Activated CD8-positive, alpha-beta memory T cell treated with anti-CD3 and anti-CD28 coated beads, Interleukin-2, amount 50 U/mL, for 24 hours (primary cell): ENCODE data around the gene CHD2.
"Not testable (repeated sequence)": the region's sequence is repeated elsewhere in the genome, so short reads cannot be mapped to it uniquely, and the experiment has no call there.

ENCODE experiments used
- DNase-seq: peaks from one replicate; pipeline ENCODE4 v3.0.0-alpha.2; 2020; ENCODE audit errors: extremely low read depth

CHD2 gene

DNA sequence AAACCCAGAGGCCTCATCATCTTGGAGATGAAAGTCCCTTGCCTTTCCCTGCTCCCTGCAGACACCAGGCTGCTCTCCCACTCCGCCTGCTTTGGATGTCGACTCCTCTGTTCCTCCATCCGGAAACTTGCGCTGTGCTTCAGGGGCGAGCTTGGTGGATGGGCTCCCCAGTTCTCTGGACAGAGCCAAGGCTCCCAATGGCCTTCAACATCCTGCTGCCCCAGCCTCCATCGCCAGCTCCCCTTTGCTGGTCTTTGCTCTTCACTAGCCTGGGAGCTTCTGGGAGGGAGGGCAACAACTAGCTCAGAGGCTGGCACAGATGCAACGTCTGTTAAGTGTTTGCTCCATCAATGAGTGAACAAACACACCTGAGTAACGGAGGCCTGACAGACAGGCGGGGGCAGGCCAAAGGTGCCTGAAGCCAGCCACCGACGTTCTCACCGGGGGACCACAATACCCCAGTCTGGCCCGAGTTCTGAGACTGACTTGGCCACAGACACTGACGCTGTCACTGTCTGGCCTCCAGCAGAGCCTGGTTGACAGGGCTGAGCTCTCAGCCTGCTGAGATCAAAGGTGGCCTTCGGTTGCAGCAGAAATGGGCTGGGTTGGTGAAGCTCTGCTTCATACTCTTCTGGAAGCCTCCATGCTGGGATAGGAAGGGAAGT is 149.9 kb downstream of the CHD2 start:
- no peak for DNase-seq

DNA sequence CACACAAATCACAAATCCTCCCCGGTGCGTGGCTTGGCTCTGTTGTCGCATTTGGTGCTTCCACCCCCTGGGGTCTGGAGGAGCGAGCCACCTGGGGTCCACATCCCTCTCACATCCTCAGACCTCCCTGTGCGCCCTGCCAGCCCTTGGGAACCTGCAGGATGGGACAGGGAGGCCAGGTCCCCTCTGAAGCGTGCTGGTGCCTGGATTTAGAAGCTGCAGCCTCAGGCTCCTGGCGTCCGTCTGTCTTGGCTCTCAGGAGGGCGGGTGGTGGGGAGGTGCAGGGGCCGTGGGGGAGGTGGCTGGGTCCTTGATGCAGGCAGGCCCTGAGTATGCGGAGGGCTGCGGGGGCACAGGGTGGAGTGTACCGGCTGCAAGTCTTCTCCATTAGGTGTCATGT is 150.5 kb downstream of the CHD2 start:
- no peak for DNase-seq

DNA sequence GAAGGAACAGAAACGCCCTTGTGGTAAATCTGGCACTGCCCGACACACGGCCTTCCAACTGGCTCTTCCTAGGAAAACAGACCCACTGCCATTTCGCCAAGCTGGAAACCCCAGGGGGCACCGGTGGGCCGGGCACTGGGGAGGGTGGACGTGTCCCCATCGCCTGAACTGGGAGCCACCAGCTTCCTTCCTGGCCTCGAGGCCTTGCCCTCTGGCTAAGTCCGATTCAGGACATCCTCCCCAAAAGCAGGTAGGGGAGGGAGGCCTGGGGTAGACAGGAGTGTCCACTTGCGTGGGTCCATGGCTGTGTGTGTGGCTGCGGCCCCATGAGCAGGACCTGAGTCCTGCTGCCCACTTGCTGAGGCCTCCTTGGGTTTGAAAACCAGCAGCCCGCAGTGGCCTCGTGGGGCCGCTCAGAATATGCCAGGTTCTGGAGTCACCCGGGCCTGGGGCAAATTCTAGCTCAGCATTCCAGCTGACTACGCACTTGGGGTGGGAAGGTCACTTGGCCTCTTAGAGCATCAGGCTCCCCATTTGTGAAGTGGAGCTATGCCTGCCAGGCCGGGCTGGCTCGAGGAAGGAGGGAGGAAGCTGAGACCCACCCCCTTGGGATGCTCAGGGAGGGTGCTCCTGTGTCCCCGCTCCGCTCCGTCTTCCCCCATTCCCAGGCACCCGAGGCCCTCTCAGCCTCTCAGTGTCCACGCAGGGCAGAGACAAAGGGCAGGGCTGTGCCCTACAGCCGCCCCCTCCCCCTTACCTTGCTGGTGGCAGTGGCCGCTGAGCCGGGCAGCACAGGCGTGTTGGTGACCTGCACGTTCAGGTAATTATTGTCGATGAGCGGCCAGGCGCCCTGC is 151.3 kb downstream of the CHD2 start:
- no peak for DNase-seq

DNA sequence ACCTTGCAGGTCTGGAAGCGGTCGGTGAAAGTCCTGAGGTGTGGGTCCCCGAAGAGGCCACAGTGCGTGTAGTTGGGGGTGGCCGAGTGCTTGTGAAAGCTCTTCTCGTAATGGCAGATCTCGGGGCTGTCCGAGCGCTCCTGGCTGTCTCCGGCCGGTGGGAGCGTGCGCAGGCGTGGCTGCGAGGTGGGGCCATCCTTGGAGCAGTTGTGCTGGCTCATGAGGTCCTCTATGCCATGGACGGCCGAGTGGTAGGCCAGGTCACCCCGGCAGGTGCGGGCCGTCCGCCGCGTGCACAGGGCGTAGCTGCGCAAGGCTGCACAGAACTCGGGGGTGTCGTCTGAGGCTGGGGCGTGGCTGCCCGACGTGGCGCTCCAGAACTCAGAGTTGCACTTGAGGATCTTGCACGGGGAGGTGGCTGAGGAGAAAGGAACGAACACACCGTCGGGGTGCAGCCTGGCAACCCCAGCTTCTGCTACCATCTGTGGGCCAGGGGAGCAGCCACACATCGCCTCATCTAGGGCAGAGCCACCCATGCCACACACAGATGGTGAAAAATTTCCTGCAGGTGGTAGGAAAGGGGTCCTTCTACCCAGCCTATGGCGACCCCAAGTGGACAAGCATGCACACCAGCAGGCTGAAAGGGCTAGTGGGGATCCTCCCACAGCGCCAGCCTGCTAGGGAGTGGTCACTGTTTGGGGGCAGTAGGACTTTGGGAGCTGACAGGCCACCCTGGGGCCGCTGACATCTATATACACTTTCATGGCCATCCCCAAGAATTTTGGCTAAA is 152.2 kb downstream of the CHD2 start:
- no peak for DNase-seq

DNA sequence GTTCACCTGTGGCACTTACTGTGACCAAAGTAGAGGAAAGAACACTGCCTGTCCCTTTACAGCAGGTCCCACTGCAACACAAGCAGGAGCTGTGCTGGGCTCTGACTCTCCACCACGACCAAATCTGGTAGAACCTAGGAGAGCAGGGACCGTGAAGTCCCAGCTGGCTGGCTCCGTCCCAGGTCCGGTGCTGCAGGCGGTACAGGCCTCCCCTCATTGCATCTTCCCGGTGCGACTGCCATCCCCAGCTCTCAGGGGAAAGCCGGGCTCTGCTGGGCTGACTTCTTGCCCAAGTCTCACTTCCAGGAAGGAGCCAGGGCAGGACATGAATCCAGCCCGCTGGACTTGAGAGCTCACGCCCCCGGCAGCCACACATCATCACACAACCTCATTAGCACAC is 155.1 kb downstream of the CHD2 start:
- DNase-seq: no peak

DNA sequence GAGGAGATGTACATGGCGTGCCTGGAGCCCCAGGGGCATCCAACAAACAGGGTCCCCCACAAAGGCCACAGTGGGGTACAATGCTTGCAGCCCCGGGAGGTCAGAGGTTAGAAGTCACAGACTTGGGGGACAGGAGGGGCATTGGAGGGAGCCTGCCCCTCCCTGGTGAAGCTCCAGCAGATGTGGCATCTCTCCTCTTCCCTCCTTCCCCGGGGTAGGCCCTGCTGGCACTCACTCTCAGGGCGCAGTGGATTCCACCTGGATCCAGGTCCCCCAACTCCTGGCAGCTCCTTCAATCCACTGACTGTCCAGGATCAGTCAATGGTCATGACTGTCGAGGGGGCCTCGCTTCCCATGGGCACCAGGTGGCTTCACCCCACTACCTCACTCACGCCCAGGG is 156.7 kb downstream of the CHD2 start:
- DNase-seq: no peak

DNA sequence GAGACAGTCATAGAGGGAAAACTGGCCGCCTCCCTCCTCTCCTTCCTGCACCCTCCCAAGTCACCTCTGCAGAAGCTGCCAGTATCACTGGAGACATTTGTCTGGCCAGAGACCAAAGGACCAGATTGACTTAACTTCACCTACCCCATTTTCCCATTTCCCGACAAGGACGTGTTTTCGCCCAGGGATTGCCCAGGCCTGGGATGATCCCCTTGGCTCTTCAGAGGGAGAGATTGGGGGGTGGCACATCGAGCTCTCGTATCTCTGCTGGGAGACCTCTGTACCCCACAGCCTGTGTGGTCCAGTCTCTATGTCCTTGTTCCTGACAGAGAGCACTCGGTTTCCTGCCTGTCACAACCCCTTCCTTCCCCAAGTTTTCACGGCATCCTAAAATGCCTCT is 157.5 kb downstream of the CHD2 start:
- DNase-seq: no peak

DNA sequence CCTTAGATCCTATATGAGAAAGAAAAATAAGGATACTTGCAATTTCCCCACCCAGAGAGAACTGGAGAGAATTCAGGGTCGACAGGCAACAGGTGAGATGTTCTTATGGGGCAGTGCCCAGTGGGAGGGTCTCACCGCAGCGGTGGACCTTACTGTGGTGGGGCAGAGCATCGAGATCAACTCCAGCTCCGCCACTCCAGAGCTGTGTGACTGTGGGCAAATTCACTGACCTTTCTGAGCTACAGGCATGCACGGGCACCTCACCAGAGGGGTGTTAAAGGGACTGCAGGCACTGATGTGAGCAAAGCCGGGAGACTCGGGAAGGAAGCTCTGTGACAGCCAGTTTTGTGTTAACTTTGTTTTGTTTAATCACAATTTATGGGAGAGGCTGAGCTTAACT is 158.0 kb downstream of the CHD2 start:
- DNase-seq: no peak

DNA sequence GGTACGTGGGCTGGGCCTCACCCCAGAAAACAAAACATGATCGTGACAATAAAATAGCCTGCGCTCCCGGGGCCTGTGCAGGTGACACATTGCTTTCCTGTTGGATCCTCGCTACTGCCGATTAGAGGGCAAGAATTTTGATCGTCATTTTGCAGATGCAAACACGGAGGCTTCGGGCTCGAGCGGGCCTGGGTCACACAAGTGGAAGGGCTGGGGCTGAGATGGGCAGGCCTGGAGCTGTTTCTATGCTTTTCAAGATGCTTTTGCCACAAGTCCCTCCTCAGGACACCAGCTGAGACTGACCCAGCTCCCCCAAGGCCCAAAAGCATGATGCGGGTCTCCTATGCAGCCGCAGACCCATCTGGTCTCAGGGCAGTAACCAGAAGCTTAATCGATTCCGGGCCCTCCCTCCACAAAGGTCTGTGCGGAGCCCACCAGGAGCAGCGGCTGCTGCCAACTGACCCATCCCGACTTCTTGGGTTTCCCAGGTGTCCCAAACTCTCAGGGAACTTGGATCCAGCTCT is 158.8 kb downstream of the CHD2 start:
- no peak for DNase-seq

DNA sequence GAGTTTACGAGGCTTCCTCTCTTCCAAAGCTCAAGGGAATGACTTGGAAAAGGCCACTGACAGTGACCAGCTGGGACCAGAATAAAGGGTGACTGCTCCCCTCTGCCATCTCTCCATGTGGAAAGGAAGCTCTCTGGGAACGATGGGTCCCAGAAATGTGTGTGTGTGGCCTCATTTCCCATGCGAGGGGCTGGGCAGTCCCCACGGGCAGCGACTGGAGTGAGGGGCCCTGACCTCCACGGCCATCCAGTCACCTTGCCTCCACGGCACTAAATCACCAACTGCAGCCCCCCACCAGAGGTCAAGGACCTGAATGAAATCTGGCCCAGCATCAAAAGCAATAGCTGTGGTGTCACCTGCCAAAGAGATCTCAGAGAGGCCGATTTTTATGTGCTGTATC is 159.3 kb downstream of the CHD2 start:
- no peak for DNase-seq

DNA sequence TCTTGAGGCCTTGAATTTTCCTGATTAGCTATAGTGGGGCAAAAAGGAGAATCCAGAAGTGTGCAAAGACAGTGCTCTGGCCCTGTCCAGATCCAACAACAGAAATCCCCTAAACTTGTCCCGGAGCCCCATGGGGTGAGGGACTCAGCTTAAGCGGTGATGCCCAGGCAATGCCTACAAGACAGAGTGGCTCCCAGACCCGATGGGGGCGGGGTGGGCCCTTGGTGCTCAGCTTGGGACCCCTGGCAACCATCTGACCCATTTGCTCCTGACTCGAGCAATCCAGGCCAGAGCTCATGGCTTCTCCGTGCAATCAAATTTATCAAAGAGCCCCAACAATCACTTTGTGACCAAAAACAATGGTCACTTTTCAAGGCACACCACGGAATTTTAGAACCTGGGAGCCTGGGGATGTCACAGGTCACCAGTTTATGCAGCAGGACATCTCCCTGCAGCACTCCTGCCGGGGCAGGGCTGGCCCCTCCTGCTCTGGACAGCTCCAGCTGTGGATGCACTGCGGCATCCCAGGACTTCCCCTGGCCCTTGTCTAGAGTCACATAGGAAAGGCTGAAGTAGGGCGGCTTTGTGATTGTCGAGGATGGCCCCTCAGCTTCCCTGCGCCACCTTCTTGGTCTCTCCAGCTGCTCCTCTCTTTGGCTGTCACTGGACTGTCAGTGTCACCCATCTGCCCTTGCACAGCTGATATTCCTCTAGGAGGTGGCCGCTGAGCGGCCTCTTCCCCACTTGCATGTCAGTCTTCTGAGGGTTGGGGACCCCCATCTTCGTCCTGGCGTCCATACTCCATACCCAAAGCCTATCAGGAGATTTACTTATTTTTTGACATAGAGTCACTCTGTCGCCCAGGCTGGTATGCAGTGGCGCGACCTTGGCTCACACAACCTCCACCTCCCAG is 160.5 kb downstream of the CHD2 start:
- DNase-seq: no peak

DNA sequence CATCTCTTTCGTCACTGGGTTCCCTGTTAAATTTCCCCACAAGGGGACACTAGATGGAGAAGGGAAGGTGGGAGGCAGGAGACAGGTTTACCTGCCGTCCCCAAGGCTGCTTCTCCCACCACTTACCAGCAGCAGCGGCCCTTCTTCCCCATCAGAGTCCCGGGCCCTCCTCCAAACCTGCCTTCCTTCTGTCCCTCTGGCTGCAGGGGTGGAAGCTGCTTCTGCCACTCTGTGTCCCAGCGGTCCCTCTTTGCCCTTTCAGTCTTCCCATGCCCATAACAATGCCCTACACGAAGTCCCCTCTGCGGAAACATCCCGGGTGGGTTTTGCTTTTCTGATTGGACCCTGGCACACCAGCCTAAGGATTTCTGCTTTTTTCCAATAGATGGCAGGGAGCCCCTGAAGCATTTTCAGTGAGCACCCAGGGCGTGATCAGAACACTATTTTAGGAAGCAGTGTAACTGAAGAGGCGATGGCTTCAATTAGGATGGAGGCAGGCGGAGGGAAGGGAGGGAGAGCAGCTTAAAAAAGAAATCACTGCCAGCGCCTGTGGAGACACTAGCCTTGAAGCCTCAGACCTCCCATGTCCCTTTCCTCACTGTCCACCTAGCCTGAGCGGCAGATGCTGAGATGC is 162.6 kb downstream of the CHD2 start:
- DNase-seq: not testable (repeated sequence)

DNA sequence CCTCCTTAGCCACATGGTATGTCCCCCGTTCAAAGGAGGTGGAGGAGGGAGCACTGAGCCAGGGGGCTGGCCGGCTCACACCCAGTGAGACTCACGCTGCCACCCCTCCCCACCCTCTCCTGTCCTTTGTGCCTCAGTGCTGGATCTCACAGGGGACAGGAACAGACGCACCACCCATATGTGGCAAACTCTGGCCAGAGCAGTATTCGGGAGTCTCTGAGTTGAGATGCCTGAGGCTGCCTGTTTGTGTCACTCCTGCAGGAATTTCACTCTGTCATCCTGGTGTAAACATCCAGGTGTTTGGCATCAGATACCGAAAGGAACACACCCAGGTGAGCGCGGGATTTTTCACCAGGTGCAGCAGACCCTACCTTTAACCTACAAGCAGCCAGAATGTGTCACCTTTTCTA is 163.1 kb downstream of the CHD2 start:
- no peak for DNase-seq

DNA sequence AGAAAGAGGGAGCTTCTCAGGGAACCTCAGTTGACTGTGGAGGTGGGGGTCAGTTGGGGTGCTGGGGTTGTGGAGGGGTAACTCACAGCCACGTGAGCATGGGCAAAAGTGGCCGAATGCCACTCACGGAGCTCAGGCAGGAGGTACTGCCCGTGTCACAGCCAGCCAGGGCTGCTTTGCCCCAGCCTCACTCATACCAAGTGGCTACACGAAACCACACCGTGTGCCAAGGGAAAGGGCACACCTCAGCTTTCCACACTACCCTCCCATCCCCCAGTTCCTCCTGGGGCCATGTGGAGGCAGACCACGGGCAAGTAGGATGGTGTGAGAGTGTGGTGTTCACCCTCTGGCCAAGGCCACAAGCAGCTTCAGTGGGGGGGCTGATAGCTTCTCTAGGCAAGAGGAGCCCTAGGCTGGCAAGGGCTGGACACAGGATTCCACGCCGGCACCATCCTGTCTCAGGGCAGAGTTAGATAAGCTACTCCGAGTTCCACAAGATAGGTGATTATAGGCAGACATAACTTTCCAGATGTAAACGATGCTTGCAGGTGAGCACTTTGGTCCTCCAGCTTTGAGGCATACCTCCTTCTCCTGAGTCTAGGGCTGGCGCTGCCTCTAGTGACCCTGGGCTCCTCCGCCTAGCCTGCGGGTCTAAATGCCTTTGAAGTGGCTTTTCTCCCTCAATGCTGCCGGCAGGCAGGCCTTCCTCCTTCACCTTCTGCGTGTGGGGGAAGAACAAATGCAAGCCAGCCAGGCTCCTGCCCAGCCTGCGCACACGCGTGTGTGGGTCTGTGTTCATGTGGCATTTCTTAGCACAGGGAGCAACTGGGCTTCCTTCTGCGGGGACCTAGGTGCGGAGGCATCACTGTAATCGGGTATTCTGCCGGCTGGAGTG is 163.9 kb downstream of the CHD2 start:
- no peak for DNase-seq

DNA sequence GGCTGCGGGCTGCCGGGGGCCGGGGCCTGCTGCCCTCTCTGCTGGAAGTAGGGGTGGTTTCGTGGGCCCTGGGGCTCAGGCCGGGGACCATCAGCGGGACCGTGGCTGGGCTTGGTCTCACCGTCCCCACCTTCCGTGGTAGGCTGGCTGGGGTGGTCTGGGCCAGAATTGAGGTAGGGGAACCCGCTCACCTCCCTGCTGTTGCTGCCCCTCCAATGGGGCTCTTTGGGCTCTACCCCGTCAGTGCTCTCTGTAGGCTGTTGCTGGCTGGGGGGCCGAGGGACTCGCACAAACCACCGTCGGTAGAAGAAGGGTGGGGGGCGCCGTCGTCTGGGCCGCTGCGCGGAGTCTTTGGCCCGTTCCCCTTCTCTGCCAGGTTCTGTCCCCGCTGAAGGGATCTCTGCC is 165.5 kb downstream of the CHD2 start:
- DNase-seq: no peak

DNA sequence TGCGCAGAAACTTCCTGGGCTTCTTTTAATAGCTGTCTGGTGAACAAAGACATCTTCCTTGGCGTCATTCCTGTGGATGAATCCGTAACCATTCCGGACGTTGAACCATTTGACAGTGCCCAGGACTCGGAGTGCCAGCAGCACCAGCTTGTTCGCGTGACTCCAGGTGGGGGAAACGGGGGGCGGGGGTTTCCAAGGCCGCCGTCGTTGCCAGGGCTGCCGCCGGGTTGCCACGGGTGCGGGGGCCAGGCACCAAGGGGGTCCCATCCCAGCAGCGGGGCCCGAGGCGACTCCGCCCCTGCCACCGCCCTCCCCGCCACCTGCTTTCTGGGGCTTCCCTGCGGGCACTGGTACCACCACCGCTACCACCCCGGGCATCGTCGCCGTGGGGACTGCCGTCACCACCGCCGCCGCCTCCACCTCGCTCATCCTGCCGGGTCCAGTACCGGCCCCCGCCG is 166.1 kb downstream of the CHD2 start:
- no peak for DNase-seq

DNA sequence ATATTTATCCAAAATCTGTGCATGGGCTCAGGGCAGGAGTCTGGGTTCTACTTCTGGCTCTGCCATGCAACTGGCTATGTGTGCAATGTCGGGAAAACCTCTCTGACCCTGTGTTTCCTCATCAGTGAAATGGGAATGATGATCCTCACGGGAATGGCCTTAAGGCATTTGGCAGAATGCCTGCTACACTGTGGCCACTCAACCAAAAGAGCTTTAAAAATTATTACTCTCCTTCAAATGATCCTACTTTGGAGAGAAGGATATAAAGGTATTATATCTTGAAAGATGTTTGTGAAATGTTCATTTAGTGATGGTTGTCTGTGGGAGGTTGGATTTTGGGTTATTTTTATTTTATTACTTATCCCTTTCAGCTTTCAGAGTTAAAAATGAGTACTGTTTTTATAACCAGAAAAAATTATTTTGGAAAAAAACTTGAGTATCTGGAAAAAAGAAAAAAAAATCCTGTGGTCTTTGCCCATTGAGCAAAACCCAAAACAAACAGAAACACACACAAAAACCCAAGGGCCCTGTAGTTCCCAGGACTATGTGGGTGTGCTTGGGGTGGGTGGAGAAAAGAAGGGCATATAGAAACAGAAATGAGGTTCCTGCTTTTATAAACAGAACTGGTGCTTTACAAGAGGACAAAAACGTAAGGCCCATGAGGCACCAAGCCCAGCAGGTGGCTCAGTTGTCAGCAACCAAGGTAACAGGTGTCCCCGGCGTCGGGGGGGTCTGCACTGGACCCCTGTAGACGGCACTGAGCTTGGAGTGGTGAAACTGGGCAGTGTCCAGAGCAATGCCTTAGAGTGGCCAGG is 166.9 kb downstream of the CHD2 start:
- DNase-seq: no peak

DNA sequence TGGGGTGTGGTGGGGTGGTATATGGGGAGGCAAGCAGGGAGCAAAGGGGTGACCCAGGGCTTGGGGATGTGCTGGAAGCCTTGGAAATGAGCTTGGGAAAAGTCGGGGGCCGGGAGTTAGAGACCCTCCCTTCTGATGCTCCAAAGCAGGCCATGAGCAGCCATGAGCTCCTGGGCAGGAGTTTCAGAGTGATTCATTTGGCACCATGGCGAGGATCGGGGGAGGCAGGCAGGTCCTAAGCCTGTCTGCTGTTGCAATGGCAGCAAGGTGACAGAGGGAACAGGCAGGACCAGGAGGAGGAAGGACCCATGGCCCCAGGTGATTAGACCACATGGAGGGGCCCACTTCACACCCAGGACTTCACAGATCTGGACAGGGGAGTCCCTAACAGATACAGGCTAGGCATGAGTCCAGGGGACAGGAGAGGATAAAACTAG is 167.5 kb downstream of the CHD2 start:
- DNase-seq: no peak
